T-cell (primary cell): Measurements from ENCODE around the gene SAMD4A. TPM values are rescaled to one million over a fixed set of nuclear protein-coding genes. Genes with fewer than 3 reads are reported as not detected.

Source experiments
- ATAC-seq, 4 experiments: fragments of 200-7000 bp in 3 of 4; fragments of 150-1000 bp in 1 of 4; cut with Tn5 transposase; replicated peaks in 1 of 4; 1 replicate in 3 of 4; 2 replicates in 1 of 4; pipeline ENCODE4 v1.10.0; 2021; ENCODE audit warnings: moderate library complexity in 3 of 4, mild to moderate bottlenecking in 2 of 4, moderate number of reproducible peaks in 1 of 4
- CTCF ChIA-PET, 2 donors: fragments of 300-600 bp; sonication (Branson Sonifier 250); formaldehyde crosslinking; loops; one replicate each; lab custom pipeline; 2022; ENCODE audit warnings: antibody characterized with exemption in 2 of 2; lab: Charles Lee
- POLR2A ChIA-PET, 2 donors: fragments of 300-600 bp; sonication (Branson Sonifier 250); formaldehyde crosslinking; loops; one replicate each; lab custom pipeline; 2022; ENCODE audit warnings: antibody characterized with exemption in 2 of 2; lab: Charles Lee
- DNase-seq, 35 experiments: peaks; one replicate each; pipeline versions ENCODE4 v3.0.0 to v3.0.0-alpha.2; 2013 to 2023
- H3K27ac ChIP-seq: one replicate; pipeline ENCODE4 v1.5.1; 2013; ENCODE audit warnings: low read length
- H3K27me3 ChIP-seq, 2 experiments: replicated peaks in 1 of 2; 1 replicate in 1 of 2; 2 replicates in 1 of 2; pipeline versions ENCODE4 v1.6.1 to v1.7.0; 2013; ENCODE audit warnings: low read length in 1 of 2, mixed read lengths in 1 of 2; ENCODE audit not compliant: control insufficient read depth in 2 of 2, insufficient read depth in 2 of 2; ENCODE audit errors: extremely low read depth in 1 of 2
- H3K36me3 ChIP-seq, 2 donors: 1 replicate in 1 of 2; 2 replicates in 1 of 2; pipeline versions ENCODE4 v1.6.1 to v1.7.0; 2013; ENCODE audit warnings: low read length in 1 of 2; ENCODE audit not compliant: control insufficient read depth in 2 of 2, insufficient read depth in 1 of 2; ENCODE audit errors: extremely low read depth in 1 of 2
- H3K4me1 ChIP-seq, 2 experiments: 1 replicate in 1 of 2; 2 replicates in 1 of 2; pipeline versions ENCODE4 v1.6.1 to v1.7.0; 2013; ENCODE audit warnings: low read length in 2 of 2, mixed read lengths in 1 of 2; ENCODE audit not compliant: insufficient read depth in 2 of 2, control insufficient read depth in 1 of 2; ENCODE audit errors: extremely low read depth in 1 of 2
- H3K4me3 ChIP-seq, 2 donors: 1 replicate in 1 of 2; 2 replicates in 1 of 2; pipeline versions ENCODE4 v1.5.1 to v1.7.0; 2013; ENCODE audit warnings: mild to moderate bottlenecking in 2 of 2, low read length in 1 of 2, moderate library complexity in 1 of 2; ENCODE audit not compliant: control insufficient read depth in 1 of 2; ENCODE audit errors: extremely low read depth in 1 of 2
- H3K9me3 ChIP-seq: 2 replicates; pipeline ENCODE4 v1.7.0; 2013
- H3K27ac Mint-ChIP-seq, 2 donors: one replicate each; pipeline ENCODE4 v1.8.0; 2020 to 2021; ENCODE audit warnings: mild to moderate bottlenecking in 2 of 2, mixed read lengths in 2 of 2
- H3K27me3 Mint-ChIP-seq, 2 donors: one replicate each; pipeline ENCODE4 v1.8.0; 2021 to 2022; ENCODE audit warnings: mixed read lengths in 2 of 2
- H3K36me3 Mint-ChIP-seq: one replicate; pipeline ENCODE4 v1.8.0; 2021; ENCODE audit warnings: mixed read lengths
- H3K4me1 Mint-ChIP-seq, 3 donors: one replicate each; pipeline ENCODE4 v1.8.0; 2020 to 2022; ENCODE audit warnings: mixed read lengths in 3 of 3, mild to moderate bottlenecking in 1 of 3
- H3K4me3 Mint-ChIP-seq, 3 donors: one replicate each; pipeline ENCODE4 v1.8.0; 2020 to 2022; ENCODE audit warnings: mild to moderate bottlenecking in 3 of 3, mixed read lengths in 3 of 3, moderate library complexity in 3 of 3
- H3K9me3 Mint-ChIP-seq, 3 donors: one replicate each; pipeline ENCODE4 v1.8.0; 2020 to 2022; ENCODE audit warnings: mixed read lengths in 3 of 3
- WGBS: methylation state at CpG from one replicate; pipeline ENCODE4 v1.1.5; 2013; ENCODE audit warnings: missing lambda C conversion rate; ENCODE audit not compliant: insufficient coverage; 5-methylcytosine and 5-hydroxymethylcytosine counted together
- total RNA-seq, 35 experiments: library from RNA in 6 of 35; stranded (reverse) in 6 of 35; fragments of 120-200 nt in 1 of 35; gene quantifications; one replicate each; pipeline versions ENCODE4 v1.2.1 to v1.2.4 and lab custom pipeline; 2013 to 2026

The SAMD4A gene
- total RNA-seq, 5 donors from 2014 or later (not counting 1 experiment from before 2014, with no cell fraction given): 1.2 to 3.9 (median 1.3) TPM

DNA sequence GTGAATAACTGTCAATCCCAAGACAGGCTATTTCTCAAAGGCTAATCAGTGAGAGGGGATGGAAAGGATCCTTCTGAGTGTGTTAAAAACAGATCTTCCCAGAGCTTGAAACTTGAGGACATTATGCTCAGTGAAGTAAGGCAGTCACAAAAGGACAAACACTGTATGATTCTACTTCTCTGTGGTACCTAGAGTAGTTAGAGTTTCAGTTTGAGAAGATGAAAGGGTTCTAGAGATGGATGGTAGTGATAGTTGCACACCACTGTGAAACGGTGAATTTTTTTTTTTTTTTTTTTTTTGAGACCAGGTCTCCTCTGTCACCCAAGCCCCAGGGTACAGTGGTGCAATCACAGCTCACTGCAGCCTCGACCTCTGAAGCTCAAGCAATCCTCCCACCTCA is 133.8 kb downstream of the SAMD4A start:
- ATAC-seq: no peak
- no peak for DNase-seq
- Mint-ChIP-seq H3K9me3 (no peaks in the 10 kb centered on the region), H3K4me1 (no peaks in the 10 kb centered on the region), H3K36me3 (no peaks in the 10 kb centered on the region), H3K27me3 (peaks cover 3% of the 10 kb centered on the region in 2 donors), H3K4me3 (no peak overlapping the region), H3K27ac (no peak overlapping the region)
- Histone ChIP-seq H3K9me3 (no peaks in the 10 kb centered on the region), H3K36me3 (no peaks in the 10 kb centered on the region), H3K4me3 (no peak overlapping the region), H3K4me1 (no peaks in the 10 kb centered on the region), H3K27me3 (peaks cover 0 to 3% of the 10 kb centered on the region in 2 experiments), H3K27ac (no peak overlapping the region)
- POLR2A ChIA-PET: no interaction called here
- CTCF ChIA-PET: interaction anchor here in 1 of 2 donors (0.6 to 0.7 kb wide), 3 partner anchors 56 to 178 kb away, joined by 3 to 5 read pairs (median 4); no protein-coding TSS in a partner anchor
- WGBS: no CpG with 5 or more reads among the region's 2 CpGs

GRCh38 chr14:54702014-54702491 is 135.1 kb downstream of the SAMD4A start:
- DNase-seq: no peak
- Histone ChIP-seq H3K36me3 (no peaks in the 10 kb centered on the region), H3K9me3 (no peaks in the 10 kb centered on the region), H3K27ac (no peak overlapping the region), H3K4me1 (no peaks in the 10 kb centered on the region), H3K27me3 (peaks cover 0 to under 1% of the 10 kb centered on the region in 2 experiments), H3K4me3 (no peak overlapping the region)
- ChIA-PET CTCF (interaction anchor here in 1 of 2 donors (0.6 kb wide), 1 partner anchor 9 kb away, joined by 5 read pairs; no protein-coding TSS in a partner anchor), POLR2A (no interaction called here)
- Mint-ChIP-seq H3K4me3 (no peak overlapping the region), H3K27ac (no peak overlapping the region), H3K4me1 (no peaks in the 10 kb centered on the region), H3K27me3 (peaks cover 3% of the 10 kb centered on the region in 2 donors), H3K9me3 (no peaks in the 10 kb centered on the region), H3K36me3 (no peaks in the 10 kb centered on the region)
- no peak for ATAC-seq
- WGBS: 83% methylated on average over 5 of the region's 12 CpGs

GRCh38 chr14:54702492-54702891 is 135.6 kb downstream of the SAMD4A start:
- no peaks in the 10 kb centered on the region for H3K36me3 ChIP-seq
- ChIA-PET POLR2A (no interaction called here), CTCF (no interaction called here)
- H3K9me3 ChIP-seq: no peaks in the 10 kb centered on the region
- Mint-ChIP-seq H3K27ac (no peak overlapping the region), H3K9me3 (no peaks in the 10 kb centered on the region), H3K36me3 (no peaks in the 10 kb centered on the region), H3K4me1 (no peaks in the 10 kb centered on the region), H3K4me3 (no peak overlapping the region), H3K27me3 (peaks cover 3% of the 10 kb centered on the region in 2 donors)
- no peaks in the 10 kb centered on the region for H3K27me3 ChIP-seq
- H3K4me1 ChIP-seq: no peaks in the 10 kb centered on the region
- ATAC-seq (no peak), DNase-seq (no peak)
- no peak overlapping the region for H3K27ac ChIP-seq
- H3K4me3 ChIP-seq: no peak overlapping the region
- WGBS: 100% methylated on average over 1 of the region's 5 CpGs

DNA sequence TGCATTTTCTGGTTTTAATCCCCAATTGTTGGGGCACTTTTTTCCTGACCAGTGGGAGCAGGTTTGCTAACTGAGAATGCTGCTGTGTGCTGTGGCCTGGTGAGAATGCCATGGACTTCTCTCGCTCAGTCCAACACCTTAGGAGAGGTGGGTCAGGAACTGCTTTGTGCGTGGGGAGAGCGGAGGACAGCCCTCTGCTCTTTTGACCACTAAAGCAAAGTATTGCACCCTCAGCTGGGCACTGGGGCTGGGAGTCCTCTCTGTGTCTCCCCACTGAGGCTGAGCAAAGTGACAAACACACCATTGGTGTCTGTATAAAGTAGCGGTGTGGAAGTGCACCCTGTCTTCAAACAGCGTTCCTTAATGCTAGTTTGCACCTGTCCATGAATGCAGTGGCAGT is 136.2 kb downstream of the SAMD4A start:
- H3K4me3 ChIP-seq: no peak overlapping the region
- no peaks in the 10 kb centered on the region for H3K9me3 Mint-ChIP-seq
- no peaks in the 10 kb centered on the region for H3K9me3 ChIP-seq
- no peaks in the 10 kb centered on the region for H3K36me3 ChIP-seq
- H3K27me3 ChIP-seq: no peaks in the 10 kb centered on the region
- H3K36me3 Mint-ChIP-seq: no peaks in the 10 kb centered on the region
- no peak overlapping the region for H3K4me3 Mint-ChIP-seq
- POLR2A ChIA-PET: no interaction called here
- no peaks in the 10 kb centered on the region for H3K4me1 Mint-ChIP-seq
- H3K27me3 Mint-ChIP-seq: peaks cover 3% of the 10 kb centered on the region in 2 donors
- 98% methylated on average over 4 of the region's 5 CpGs for WGBS
- ATAC-seq: no peak
- no peak overlapping the region for H3K27ac ChIP-seq
- no peak for DNase-seq
- CTCF ChIA-PET: no interaction called here
- no peaks in the 10 kb centered on the region for H3K4me1 ChIP-seq
- no peak overlapping the region for H3K27ac Mint-ChIP-seq

- no peaks in the 10 kb centered on the region for H3K4me1 ChIP-seq
- CTCF ChIA-PET: no interaction called here
- H3K9me3 Mint-ChIP-seq: no peaks in the 10 kb centered on the region
- peaks cover 2 to 3% of the 10 kb centered on the region in 2 donors for H3K27me3 Mint-ChIP-seq
- no peaks in the 10 kb centered on the region for H3K9me3 ChIP-seq
- WGBS: 72% methylated on average over 2 of the region's 2 CpGs
- H3K36me3 Mint-ChIP-seq: no peaks in the 10 kb centered on the region
- no peaks in the 10 kb centered on the region for H3K36me3 ChIP-seq
- H3K27ac ChIP-seq: no peak overlapping the region
- no peak overlapping the region for H3K27ac Mint-ChIP-seq
- no peaks in the 10 kb centered on the region for H3K27me3 ChIP-seq
- ATAC-seq (no peak), DNase-seq (no peak)
- no peak overlapping the region for H3K4me3 Mint-ChIP-seq
- POLR2A ChIA-PET: no interaction called here
- no peaks in the 10 kb centered on the region for H3K4me1 Mint-ChIP-seq
- H3K4me3 ChIP-seq: no peak overlapping the region
Measured at GRCh38 chr14:54703724-54704123, 136.8 kb downstream of the SAMD4A start.

- no peak overlapping the region for H3K4me3 ChIP-seq
- WGBS: no CpG with 5 or more reads among the region's 2 CpGs
- no peaks in the 10 kb centered on the region for H3K9me3 ChIP-seq
- H3K36me3 Mint-ChIP-seq: no peaks in the 10 kb centered on the region
- H3K36me3 ChIP-seq: no peaks in the 10 kb centered on the region
- ChIA-PET POLR2A (interaction anchor here in 1 of 2 donors (0.5 kb wide), 1 partner anchor 42 kb away, joined by 5 read pairs; no protein-coding TSS in a partner anchor), CTCF (no interaction called here)
- no peak overlapping the region for H3K27ac ChIP-seq
- DNase-seq (no peak), ATAC-seq (no peak)
- H3K27me3 ChIP-seq: no peaks in the 10 kb centered on the region
- H3K27ac Mint-ChIP-seq: no peak overlapping the region
- H3K4me3 Mint-ChIP-seq: no peak overlapping the region
- peaks cover under 1 to 3% of the 10 kb centered on the region in 2 donors for H3K27me3 Mint-ChIP-seq
- no peaks in the 10 kb centered on the region for H3K9me3 Mint-ChIP-seq
- H3K4me1 ChIP-seq: no peaks in the 10 kb centered on the region
- peaks cover 0 to 6% (median 4%) of the 10 kb centered on the region in 3 donors for H3K4me1 Mint-ChIP-seq
Measured at GRCh38 chr14:54704768-54705167, 137.8 kb downstream of the SAMD4A start.
